Esophagus muscularis mucosa (tissue), 4 donors: ENCODE results near the gene FOXC2.

Experiments
- EP300 ChIP-seq: sonication (generic); formaldehyde crosslinking; IDR thresholded peaks from one replicate; pipeline ENCODE4 v1.6.1; 2017; ENCODE audit warnings: antibody characterized with exemption
- POLR2A ChIP-seq: fragments of 450-650 bp; IDR thresholded peaks from one replicate; pipeline ENCODE4 v1.6.1; 2017; ENCODE audit warnings: antibody characterized with exemption, moderate library complexity, mild to moderate bottlenecking, low read depth
- TF ChIP-seq, protein P1 (sequence below), 3 experiments: fragments of 200-600 bp in 2 of 3; fragments of 450-650 bp in 1 of 3; sonication (generic) in 2 of 3; IDR thresholded peaks; one replicate each; pipeline ENCODE4 v1.5.1; 2017 to 2019; ENCODE audit warnings: antibody characterized with exemption in 3 of 3, mild to moderate bottlenecking in 2 of 3, moderate library complexity in 1 of 3

DNA sequence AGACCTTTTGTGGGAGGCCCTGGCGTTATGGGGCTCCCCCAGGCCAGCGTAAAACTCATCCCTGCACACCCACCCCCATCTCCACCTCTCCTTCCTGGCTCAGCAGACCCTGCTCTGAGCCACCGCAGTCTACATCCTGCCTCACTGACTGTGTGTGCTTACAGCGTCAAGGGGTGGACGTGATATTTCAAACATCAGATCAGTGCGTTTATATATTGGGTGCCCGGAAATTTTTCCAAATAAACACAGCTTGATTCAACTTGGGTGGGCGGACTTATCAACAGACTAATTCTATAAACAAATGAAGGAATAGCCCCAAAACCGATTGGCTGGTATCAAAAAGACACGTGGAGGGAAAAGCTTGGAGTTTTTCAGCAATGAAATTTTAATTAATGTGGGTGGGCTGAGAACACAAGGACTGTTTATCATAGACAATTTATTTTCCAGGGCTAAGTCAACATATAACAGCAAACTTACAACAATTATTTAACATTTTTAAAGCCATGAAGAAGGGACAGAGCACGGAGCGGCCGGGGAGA lies 11.5 kb downstream of the FOXC2 start, which contains the start of gene FOXL1:
- TF ChIP-seq, protein P1, sequence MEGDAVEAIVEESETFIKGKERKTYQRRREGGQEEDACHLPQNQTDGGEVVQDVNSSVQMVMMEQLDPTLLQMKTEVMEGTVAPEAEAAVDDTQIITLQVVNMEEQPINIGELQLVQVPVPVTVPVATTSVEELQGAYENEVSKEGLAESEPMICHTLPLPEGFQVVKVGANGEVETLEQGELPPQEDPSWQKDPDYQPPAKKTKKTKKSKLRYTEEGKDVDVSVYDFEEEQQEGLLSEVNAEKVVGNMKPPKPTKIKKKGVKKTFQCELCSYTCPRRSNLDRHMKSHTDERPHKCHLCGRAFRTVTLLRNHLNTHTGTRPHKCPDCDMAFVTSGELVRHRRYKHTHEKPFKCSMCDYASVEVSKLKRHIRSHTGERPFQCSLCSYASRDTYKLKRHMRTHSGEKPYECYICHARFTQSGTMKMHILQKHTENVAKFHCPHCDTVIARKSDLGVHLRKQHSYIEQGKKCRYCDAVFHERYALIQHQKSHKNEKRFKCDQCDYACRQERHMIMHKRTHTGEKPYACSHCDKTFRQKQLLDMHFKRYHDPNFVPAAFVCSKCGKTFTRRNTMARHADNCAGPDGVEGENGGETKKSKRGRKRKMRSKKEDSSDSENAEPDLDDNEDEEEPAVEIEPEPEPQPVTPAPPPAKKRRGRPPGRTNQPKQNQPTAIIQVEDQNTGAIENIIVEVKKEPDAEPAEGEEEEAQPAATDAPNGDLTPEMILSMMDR (IDR thresholded peaks at IDR 0.05) = no peak
- TF ChIP-seq EP300 = no peak
- TF ChIP-seq POLR2A = no peak
